ENCODE data around the gene UBC. TPM values are rescaled to one million over a fixed set of nuclear protein-coding genes. Genes with fewer than 3 reads are reported as not detected.
"Not testable (repeated sequence)": the region's sequence is repeated elsewhere in the genome, so short reads cannot be mapped to it uniquely, and the experiment has no call there.

Gene UBC
- total RNA-seq, 1 donor: 2,055 TPM

DNA sequence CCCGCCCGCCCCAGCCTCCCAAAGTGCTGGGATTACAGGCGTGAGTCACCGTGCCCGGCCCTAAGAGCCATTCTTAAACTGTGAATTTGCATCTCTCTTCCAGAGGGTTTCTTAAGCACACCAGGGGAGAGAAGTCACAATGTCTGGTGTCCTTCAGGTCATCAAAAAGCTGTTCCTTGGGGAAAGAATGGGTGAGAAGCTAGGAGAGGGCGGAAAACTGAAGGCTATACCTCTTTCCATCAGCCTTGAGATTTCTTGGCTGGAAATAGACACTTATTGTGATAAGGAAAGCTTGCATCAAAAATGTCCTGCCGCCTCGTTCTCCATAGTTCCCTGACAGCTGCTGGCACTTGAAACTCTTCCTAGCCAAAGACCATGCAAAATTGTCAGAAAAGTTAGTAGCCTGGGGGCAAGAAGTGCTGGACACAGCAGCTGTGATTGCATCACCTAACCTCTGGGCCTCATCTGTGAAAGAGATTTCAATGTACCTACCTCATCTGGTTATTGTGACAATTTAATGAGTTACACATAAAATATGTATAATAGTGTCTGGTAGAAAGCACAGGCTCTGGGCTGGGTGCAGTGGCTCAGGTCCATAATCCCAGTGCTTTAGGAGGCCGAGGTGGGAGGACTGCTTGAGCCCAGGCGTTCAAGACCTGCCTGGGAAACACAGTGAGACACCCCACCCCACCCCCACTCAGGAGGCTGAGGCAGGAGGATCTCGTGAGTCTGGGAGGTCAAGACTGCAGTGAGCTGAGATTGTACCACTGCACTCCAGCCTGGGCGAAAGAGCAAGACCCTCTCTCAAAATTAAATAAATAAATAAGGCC, 9.7 kb upstream of the UBC start:
- Histone ChIP-seq H3K4me1 (ENCODE audit: insufficient read depth, low read length) (peaks cover 57% of the 10 kb centered on the region), H3K27me3 (ENCODE audit: insufficient read depth, low read length) (no peaks in the 10 kb centered on the region), H3K9me3 (ENCODE audit: low read depth, low read length) (no peaks in the 10 kb centered on the region), H3K4me3 (ENCODE audit: low read length) (no peak overlapping the region)

DNA sequence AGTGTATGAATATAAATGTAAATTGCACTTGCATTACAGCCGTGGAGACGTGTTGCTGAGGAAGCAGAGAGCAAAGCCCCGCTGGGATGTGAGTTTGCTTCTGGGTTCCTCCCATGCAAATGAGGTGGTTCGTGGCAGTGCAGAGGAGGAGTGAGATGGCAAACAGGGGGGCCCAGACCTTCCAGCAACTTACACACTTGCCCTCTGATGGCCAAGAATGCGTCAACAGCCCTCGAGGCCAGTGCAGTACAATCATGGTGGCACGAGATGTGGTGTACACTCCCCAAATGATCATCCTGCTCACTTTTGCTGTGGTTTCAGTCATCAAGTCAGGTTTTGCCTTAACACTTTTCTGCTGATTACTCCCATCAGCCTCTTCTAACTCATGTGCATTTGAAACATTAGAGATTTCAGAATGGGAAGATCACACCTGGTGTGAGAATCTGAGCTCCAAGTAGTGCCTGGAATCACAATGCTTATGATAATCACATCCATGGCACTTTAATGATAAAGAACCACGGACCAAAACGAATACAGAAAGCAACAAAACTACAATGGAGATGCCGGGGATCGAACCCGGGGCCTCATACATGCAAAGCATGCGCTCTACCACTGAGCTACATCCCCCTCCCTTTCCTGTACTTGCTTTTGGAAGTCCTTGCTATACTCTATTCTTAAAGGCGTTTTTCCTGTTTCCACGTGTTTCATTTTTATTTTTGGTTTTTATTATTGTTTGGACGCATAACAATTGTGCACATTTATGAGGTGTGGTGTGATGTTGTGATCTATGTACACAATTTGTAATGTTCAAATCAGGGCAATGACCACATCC, 7.0 kb upstream of the UBC start:
- peaks cover 60% of the 10 kb centered on the region for H3K4me1 ChIP-seq (ENCODE audit: insufficient read depth, low read length)
- H3K9me3 ChIP-seq (ENCODE audit: low read depth, low read length): no peaks in the 10 kb centered on the region
- H3K27me3 ChIP-seq (ENCODE audit: insufficient read depth, low read length): no peaks in the 10 kb centered on the region
- no peak overlapping the region for H3K4me3 ChIP-seq (ENCODE audit: low read length)

DNA sequence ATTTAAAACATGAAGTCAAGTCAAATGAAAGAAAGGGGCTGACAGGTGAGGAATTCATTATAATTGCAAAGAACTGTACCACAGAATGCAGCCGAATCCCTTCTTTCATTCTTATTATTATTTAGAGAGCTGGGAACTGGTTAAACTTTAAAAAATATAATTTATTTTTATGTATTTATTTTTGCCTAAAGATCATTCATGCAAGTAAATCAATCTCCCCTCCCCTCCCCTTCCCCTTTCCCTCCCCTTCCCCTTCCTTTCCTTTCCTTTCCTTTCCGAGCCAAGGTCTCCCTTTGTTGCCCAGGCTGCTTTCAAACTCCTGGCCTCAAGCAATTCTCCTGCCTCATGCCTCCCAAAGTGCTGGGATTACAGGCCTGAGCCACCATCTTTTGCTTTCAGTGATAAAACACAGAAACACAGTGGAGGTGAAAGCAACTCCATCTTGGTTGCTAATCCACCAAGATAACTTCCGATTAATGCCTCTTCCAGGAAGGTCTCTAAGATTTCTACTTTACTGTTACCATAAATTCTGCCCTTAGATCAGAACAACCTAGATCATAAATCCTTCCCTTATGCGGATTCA, 6.0 kb upstream of the UBC start:
- no peak overlapping the region for H3K4me3 ChIP-seq (ENCODE audit: low read length)
- H3K9me3 ChIP-seq (ENCODE audit: low read depth, low read length): no peaks in the 10 kb centered on the region
- H3K27me3 ChIP-seq (ENCODE audit: insufficient read depth, low read length): no peaks in the 10 kb centered on the region
- peaks cover 70% of the 10 kb centered on the region for H3K4me1 ChIP-seq (ENCODE audit: insufficient read depth, low read length)

DNA sequence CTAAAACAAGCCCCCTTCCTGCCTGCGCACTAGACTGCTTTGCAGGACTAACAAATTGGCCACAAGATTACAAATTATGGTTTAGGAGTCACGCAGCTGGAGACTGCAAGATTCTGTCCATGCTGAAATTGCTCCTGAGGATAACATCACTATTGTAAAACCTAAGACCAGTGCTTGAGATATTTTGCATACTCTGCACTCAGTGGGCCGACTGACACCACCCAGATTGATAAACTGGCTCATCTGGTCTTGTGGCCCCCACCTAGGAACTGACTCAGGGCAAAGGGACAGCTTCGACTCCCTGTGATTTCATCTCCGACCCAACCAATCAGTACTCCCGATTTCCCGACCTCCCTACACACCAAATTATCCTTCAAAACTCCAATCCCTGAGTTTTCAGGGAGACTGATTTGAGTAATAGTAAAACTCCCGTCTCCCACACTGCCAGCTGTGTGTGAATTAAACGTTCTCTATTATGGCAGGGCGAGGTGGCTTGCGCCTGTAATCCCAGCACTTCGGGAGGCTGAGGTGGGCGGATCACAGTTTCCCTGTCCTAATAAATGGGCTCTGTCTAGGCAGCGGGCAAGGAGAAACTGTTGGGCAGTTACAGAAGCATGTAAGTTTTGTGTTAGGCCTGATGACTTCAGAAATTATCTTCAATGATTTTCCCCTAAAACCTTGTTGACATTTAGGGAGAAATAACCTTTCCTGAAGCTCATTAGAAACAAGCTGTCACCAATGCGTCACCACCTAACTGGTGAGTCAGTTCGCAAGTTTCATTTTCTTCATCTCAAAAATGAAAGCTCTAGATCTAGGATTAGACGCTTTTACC, 5.3 kb upstream of the UBC start:
- no peaks in the 10 kb centered on the region for H3K9me3 ChIP-seq (ENCODE audit: low read depth, low read length)
- H3K4me3 ChIP-seq (ENCODE audit: low read length): no peak overlapping the region
- H3K4me1 ChIP-seq (ENCODE audit: insufficient read depth, low read length): peaks cover 74% of the 10 kb centered on the region
- no peaks in the 10 kb centered on the region for H3K27me3 ChIP-seq (ENCODE audit: insufficient read depth, low read length)

DNA sequence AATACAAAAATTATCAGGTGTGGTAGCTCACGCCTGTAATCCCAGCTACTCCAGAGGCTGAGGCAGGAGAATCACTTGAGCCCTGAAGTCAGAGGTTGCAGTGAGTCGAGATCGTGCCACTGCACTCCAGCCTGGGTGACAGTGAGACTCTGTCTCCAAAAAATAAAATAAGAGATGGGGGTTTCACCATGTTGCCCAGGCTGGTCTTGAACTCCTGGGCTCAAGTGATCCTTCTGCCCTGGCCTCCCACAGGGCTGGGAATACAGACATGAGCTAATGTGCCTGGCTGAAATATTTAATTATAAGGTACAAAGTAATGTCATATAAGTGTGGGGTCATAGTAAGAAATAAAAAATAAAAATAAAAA, 4.2 kb upstream of the UBC start:
- H3K4me3 ChIP-seq (ENCODE audit: low read length): not testable (repeated sequence)

DNA sequence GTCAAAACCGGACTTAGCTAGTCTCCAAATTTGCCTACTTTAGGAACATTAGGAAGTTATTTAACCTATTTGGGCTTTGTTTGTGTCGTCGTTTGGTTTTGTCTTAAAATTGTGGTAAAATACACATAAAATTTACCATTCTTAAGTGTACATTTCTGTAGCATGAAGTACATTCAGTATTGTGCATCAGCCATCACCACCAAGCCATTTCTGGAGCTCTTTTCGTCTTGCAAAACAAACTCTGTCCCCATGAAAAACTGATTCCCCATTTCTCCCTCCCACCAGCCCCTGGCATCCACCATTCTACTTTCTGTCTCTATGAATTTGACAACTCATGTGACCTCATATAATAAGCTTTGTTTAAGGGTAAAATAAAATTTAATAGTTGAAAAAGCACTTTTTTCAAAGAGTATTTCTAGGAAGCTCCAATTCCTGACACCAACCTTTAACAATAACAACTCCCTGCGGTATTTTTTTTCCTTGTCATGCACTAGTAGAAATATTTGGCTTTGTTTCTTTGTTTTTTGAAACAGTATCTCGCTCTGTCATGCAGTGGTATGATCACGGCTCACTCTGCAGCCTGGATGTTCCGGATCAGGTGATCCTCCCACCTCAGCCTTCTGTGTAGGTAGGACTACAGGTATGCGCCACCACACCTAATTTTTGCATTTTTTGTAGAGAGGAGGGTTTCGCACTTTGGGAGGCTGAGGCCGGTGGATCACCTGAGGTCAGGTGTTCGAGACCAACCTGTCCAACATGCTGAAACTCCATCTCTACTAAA, 3.6 kb upstream of the UBC start:
- H3K4me3 ChIP-seq (ENCODE audit: low read length): peak overlapping the region; percentile 35
- H3K4me1 ChIP-seq (ENCODE audit: insufficient read depth, low read length): peaks cover 82% of the 10 kb centered on the region
- H3K27me3 ChIP-seq (ENCODE audit: insufficient read depth, low read length): no peaks in the 10 kb centered on the region

More for the DNA sequence above, 4.2 kb upstream of the UBC start:
- H3K9me3 ChIP-seq (ENCODE audit: low read depth, low read length); H3K27me3 ChIP-seq (ENCODE audit: insufficient read depth, low read length): not testable (repeated sequence)
- H3K4me1 ChIP-seq (ENCODE audit: insufficient read depth, low read length): peaks cover 76% of the 10 kb centered on the region

DNA sequence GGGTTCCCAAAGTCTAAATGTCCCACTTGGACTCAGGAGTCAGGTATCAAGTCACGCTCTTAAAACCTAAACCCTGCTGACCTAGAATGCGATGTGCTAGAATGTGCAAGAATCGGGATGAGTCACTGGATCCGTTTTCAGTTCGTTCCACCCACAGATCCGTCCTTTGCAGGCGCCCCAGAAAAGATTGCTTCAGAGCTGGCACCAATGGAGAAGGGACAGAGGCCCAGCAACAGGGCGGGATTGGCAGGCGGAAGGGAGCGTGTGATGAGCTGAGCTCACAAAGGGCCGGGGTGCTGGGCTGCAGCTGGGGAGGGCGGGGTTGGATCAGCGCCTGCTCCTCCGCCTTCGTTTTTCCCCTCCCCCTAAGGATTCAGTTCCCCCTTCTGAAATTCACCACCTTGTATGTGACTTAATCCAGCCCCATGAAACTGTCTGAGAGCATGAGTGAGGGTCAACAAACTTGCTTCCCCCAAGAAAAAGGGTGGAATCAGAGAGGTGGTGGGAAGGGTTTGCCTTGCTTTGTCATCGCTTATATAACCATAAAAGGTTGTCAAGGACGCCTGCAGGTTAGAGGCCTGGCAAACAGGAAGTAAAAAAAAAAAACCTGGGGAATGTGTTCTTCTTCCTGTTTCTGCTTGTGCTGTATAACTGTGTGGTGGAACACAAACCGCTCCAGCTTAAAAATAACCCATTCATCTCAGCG, 2.8 kb upstream of the UBC start:
- no peaks in the 10 kb centered on the region for H3K27me3 ChIP-seq (ENCODE audit: insufficient read depth, low read length)
- peaks cover 87% of the 10 kb centered on the region for H3K4me1 ChIP-seq (ENCODE audit: insufficient read depth, low read length)
- H3K4me3 ChIP-seq (ENCODE audit: low read length): peak overlapping the region; percentile 35
- no peaks in the 10 kb centered on the region for H3K9me3 ChIP-seq (ENCODE audit: low read depth, low read length)

More for the DNA sequence above, 3.6 kb upstream of the UBC start:
- H3K9me3 ChIP-seq (ENCODE audit: low read depth, low read length): no peaks in the 10 kb centered on the region

DNA sequence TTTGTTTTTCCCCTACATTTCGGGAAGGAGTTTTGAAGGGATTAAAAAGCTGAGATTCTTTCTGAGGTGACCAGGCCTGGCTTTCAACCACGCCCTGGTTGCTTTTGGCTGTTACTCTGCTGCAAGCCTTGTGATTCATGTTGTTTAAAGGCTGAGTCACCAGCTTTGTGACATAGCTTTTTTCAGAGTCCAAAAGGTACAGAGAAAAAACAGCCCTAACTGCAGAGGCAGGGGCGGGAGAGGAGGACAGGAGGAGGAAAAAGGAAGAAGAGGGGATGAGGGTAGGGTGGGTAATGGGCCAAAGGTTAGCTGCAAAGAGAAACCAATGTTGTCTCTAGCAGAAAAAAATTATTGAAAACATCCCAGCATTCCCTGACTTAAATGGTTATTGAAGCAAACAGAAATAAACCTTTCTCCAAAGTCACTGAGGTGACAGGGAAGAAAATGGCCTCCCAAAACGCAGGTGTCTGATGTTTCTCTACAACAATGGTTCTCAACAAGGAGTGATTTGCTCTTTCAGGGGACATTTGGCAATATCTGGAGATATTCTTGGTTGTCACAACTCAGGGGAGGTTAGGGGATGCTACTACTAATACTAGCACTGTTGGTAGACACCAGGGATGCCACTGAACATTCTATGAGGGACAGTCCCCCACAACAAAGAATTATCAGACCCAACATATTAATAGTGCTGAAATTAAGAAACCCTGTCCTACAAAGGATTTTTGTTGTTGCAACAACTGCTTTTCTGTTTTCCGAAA, 2.1 kb upstream of the UBC start:
- no peaks in the 10 kb centered on the region for H3K9me3 ChIP-seq (ENCODE audit: low read depth, low read length)
- H3K27me3 ChIP-seq (ENCODE audit: insufficient read depth, low read length): no peaks in the 10 kb centered on the region
- H3K4me3 ChIP-seq (ENCODE audit: low read length): no peak overlapping the region
- peaks cover 83% of the 10 kb centered on the region for H3K4me1 ChIP-seq (ENCODE audit: insufficient read depth, low read length)

DNA sequence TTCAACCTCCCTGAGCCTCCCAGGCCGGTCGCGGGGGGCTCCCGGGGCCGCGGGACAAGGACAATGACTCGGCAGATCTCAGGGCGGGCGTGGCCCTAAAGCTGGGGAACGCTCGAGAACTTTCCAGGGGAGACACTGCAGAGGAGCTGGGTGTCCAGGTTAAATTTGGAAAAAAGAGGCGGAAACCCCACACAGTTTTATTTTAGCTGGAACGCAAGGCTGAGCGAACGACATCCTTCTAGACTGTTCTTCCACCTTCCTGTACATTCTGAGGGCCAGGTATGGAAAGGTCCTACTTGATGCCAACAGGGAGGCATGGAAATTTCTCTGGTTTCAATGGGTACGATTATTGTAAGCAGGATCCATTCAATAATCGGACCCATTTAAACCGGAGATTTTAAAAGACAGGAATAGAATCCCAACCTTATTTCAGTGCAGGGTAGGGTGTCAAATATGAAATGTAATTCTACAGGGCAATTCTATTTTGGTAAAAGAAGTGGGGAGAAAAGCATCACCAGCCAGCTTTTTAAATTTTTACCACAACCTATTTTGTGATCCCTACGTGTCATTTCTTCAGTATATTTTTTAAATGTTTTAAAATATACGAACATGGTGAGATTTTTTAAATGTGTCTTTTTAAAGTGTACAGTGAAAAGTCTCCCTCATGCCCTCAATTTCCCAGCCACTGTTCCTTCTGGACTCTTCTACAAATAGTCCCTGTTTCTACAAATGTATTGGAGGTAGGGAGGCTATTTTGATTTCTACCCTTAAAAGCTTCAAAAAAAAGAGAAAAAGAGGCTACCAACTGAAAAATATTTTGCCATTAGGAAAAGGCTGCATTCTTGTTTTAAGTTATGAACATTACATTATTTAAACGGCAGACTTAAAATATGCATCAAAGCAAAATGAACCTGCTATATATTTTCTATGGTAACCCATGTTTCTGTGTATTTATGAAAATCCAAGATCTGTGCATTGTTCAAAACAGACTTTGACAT, 1.1 kb upstream of the UBC start:
- Histone ChIP-seq H3K4me3 (ENCODE audit: low read length) (peak overlapping the region; percentile 100), H3K27me3 (ENCODE audit: insufficient read depth, low read length) (no peaks in the 10 kb centered on the region), H3K4me1 (ENCODE audit: insufficient read depth, low read length) (peaks cover 83% of the 10 kb centered on the region), H3K9me3 (ENCODE audit: low read depth, low read length) (no peaks in the 10 kb centered on the region)

DNA sequence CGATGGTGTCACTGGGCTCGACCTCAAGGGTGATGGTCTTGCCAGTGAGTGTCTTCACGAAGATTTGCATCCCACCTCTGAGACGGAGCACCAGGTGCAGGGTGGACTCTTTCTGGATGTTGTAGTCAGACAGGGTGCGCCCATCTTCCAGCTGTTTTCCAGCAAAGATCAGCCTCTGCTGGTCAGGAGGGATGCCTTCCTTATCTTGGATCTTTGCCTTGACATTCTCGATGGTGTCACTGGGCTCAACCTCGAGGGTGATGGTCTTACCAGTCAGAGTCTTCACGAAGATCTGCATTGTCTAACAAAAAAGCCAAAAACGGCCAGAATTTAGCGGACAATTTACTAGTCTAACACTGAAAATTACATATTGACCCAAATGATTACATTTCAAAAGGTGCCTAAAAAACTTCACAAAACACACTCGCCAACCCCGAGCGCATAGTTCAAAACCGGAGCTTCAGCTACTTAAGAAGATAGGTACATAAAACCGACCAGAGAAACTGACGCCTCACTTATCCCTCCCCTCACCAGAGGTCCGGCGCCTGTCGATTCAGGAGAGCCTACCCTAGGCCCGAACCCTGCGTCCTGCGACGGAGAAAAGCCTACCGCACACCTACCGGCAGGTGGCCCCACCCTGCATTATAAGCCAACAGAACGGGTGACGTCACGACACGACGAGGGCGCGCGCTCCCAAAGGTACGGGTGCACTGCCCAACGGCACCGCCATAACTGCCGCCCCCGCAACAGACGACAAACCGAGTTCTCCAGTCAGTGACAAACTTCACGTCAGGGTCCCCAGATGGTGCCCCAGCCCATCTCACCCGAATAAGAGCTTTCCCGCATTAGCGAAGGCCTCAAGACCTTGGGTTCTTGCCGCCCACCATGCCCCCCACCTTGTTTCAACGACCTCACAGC, 717 bp downstream of the UBC start:
- Histone ChIP-seq H3K27me3 (ENCODE audit: insufficient read depth, low read length) (no peaks in the 10 kb centered on the region), H3K9me3 (ENCODE audit: low read depth, low read length) (no peaks in the 10 kb centered on the region), H3K4me1 (ENCODE audit: insufficient read depth, low read length) (peaks cover 67% of the 10 kb centered on the region), H3K4me3 (ENCODE audit: low read length) (peak overlapping the region; percentile 100)

DNA sequence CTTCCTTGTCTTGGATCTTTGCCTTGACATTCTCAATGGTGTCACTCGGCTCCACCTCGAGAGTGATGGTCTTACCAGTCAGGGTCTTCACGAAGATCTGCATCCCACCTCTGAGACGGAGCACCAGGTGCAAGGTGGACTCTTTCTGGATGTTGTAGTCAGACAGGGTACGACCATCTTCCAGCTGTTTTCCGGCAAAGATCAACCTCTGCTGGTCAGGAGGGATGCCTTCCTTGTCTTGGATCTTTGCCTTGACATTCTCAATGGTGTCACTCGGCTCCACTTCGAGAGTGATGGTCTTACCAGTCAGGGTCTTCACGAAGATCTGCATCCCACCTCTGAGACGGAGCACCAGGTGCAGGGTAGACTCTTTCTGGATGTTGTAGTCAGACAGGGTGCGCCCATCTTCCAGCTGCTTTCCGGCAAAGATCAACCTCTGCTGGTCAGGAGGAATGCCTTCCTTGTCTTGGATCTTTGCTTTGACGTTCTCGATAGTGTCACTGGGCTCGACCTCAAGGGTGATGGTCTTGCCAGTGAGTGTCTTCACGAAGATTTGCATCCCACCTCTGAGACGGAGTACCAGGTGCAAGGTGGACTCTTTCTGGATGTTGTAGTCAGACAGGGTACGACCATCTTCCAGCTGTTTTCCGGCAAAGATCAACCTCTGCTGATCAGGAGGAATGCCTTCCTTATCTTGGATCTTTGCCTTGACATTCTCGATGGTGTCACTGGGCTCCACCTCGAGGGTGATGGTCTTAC, 1.7 kb downstream of the UBC start:
- not testable (repeated sequence) for H3K4me3 ChIP-seq (ENCODE audit: low read length); H3K27me3 ChIP-seq (ENCODE audit: insufficient read depth, low read length)

More for the DNA sequence above, 1.7 kb downstream of the UBC start:
- H3K4me1 ChIP-seq (ENCODE audit: insufficient read depth, low read length): peaks cover 56% of the 10 kb centered on the region
- not testable (repeated sequence) for H3K9me3 ChIP-seq (ENCODE audit: low read depth, low read length)
